Measurements from ENCODE around the gene MYD88.

Gene MYD88

GRCh38 chr3:38138349-38139190 lies at the start of gene MYD88:
MYD88 (plus strand) TSS chr3:38138661; CDS start chr3:38138701, 40 bp downstream.
- DNase-seq: peak; percentile 76

- no peak for DNase-seq
Measured at GRCh38 chr3:38089163-38089562, 49.3 kb upstream of the MYD88 start.

GRCh38 chr3:38090453-38090852 lies 48.0 kb upstream of the MYD88 start:
- no peak for DNase-seq

GRCh38 chr3:38094999-38095398 lies 43.5 kb upstream of the MYD88 start:
- no peak for DNase-seq

- DNase-seq: no peak
Measured at GRCh38 chr3:38095669-38096483, 42.6 kb upstream of the MYD88 start.

- no peak for DNase-seq
Measured at GRCh38 chr3:38097446-38098375, 40.8 kb upstream of the MYD88 start.

GRCh38 chr3:38098376-38098723 lies 40.1 kb upstream of the MYD88 start:
- no peak for DNase-seq

- DNase-seq: no peak
Measured at GRCh38 chr3:38099518-38099917, 38.9 kb upstream of the MYD88 start.

GRCh38 chr3:38100498-38100897 lies 38.0 kb upstream of the MYD88 start:
- no peak for DNase-seq

- no peak for DNase-seq
Measured at GRCh38 chr3:38101811-38102443, 36.5 kb upstream of the MYD88 start.

GRCh38 chr3:38102444-38102814 lies 36.0 kb upstream of the MYD88 start:
- DNase-seq: no peak

GRCh38 chr3:38105525-38105924 lies 32.9 kb upstream of the MYD88 start:
- no peak for DNase-seq

- DNase-seq: no peak
Measured at GRCh38 chr3:38107911-38108648, 30.4 kb upstream of the MYD88 start.

GRCh38 chr3:38108649-38109579 lies 29.5 kb upstream of the MYD88 start:
- DNase-seq: no peak

GRCh38 chr3:38109580-38110313 lies 28.7 kb upstream of the MYD88 start:
- no peak for DNase-seq

- DNase-seq: no peak
Measured at GRCh38 chr3:38110314-38111050, 28.0 kb upstream of the MYD88 start.

- DNase-seq: no peak
Measured at GRCh38 chr3:38111201-38111600, 27.3 kb upstream of the MYD88 start.

GRCh38 chr3:38111696-38112377 lies 26.6 kb upstream of the MYD88 start:
- DNase-seq: no peak

- no peak for DNase-seq
Measured at GRCh38 chr3:38112378-38112761, 26.1 kb upstream of the MYD88 start.
